BJ (cell line): ENCODE data around the gene STX11. TPM values are rescaled to one million over a fixed set of nuclear protein-coding genes. Genes with fewer than 3 reads are reported as not detected.
A peak's percentile ranks its signal among the peaks of the same experiment; 100 is the strongest.

Source experiments
- CTCF ChIA-PET: fragments of 350-600 bp; formaldehyde crosslinking; extraction: SDS; loops from one replicate; lab custom pipeline; 2021; ENCODE audit warnings: antibody characterized with exemption, inconsistent platforms; lab: Yijun Ruan, JAX
- POLR2A ChIA-PET: fragments of 300-600 bp; sonication (Branson Sonifier 250); formaldehyde crosslinking; extraction: SDS; loops from one replicate; lab custom pipeline; 2021; ENCODE audit warnings: antibody characterized with exemption; lab: Charles Lee
- DNase-seq: peaks from one replicate; pipeline ENCODE4 v3.0.0-alpha.2; 2011; ENCODE audit warnings: low read depth
- H3K27me3 ChIP-seq: 2 replicates; pipeline ENCODE4 v1.6.0; 2011; ENCODE audit warnings: low read length; ENCODE audit not compliant: control insufficient read depth, insufficient read depth
- H3K36me3 ChIP-seq: 2 replicates; pipeline ENCODE4 v1.5.1; 2011; ENCODE audit warnings: low read length; ENCODE audit not compliant: control insufficient read depth, insufficient read depth
- H3K4me3 ChIP-seq: 2 replicates; pipeline ENCODE4 v1.5.1; 2011; ENCODE audit warnings: low read depth, mild to moderate bottlenecking, control low read depth, low read length
- polyA plus RNA-seq: library from polyadenylated mRNA; depleted of rRNA; stranded (reverse); fragments of >200 nt; gene quantifications from 2 replicates; pipeline ENCODE4 v1.2.3, GENCODE V29; 2011
- TF ChIP-seq, protein P1 (sequence below): IDR thresholded peaks from 2 replicates; pipeline ENCODE4 v1.5.1; 2011; ENCODE audit warnings: low read depth, mild to moderate bottlenecking, control low read depth, inconsistent platforms, low read length, moderate library complexity; ENCODE audit not compliant: insufficient read depth

The STX11 gene
- polyA plus RNA-seq, 1 experiment: 0.90 TPM

GRCh38 chr6:144214029-144214428 is 63.7 kb downstream of the STX11 start:
- TF ChIP-seq, protein P1, sequence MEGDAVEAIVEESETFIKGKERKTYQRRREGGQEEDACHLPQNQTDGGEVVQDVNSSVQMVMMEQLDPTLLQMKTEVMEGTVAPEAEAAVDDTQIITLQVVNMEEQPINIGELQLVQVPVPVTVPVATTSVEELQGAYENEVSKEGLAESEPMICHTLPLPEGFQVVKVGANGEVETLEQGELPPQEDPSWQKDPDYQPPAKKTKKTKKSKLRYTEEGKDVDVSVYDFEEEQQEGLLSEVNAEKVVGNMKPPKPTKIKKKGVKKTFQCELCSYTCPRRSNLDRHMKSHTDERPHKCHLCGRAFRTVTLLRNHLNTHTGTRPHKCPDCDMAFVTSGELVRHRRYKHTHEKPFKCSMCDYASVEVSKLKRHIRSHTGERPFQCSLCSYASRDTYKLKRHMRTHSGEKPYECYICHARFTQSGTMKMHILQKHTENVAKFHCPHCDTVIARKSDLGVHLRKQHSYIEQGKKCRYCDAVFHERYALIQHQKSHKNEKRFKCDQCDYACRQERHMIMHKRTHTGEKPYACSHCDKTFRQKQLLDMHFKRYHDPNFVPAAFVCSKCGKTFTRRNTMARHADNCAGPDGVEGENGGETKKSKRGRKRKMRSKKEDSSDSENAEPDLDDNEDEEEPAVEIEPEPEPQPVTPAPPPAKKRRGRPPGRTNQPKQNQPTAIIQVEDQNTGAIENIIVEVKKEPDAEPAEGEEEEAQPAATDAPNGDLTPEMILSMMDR: no peak
- ChIA-PET CTCF (no interaction called here), POLR2A (no interaction called here)
- DNase-seq: no peak
- no peaks in the 10 kb centered on the region for H3K36me3 ChIP-seq
- H3K4me3 ChIP-seq: no peak overlapping the region
- peaks cover 2% of the 10 kb centered on the region for H3K27me3 ChIP-seq

- DNase-seq: no peak
- H3K36me3 ChIP-seq: no peaks in the 10 kb centered on the region
- no peak overlapping the region for H3K4me3 ChIP-seq
- H3K27me3 ChIP-seq: peaks cover 2% of the 10 kb centered on the region
- POLR2A ChIA-PET: no interaction called here
- CTCF ChIA-PET: interaction anchor here (0.6 to 1.3 kb wide), 6 partner anchors 64 to 267 kb away, joined by 3 to 4 read pairs (median 4); partner anchors contain the start of gene STX11
- TF ChIP-seq, protein P1: no peak
Observed at GRCh38 chr6:144214622-144215401, 64.5 kb downstream of the STX11 start.

GRCh38 chr6:144215402-144215931 is 65.2 kb downstream of the STX11 start:
- peak overlapping the region; percentile 54 for H3K4me3 ChIP-seq
- no peak for DNase-seq
- CTCF ChIA-PET: interaction anchor here (0.6 to 1.3 kb wide), 6 partner anchors 65 to 267 kb away, joined by 3 to 4 read pairs (median 4); partner anchors contain the start of gene STX11
- no peaks in the 10 kb centered on the region for H3K36me3 ChIP-seq
- H3K27me3 ChIP-seq: no peaks in the 10 kb centered on the region; the same call in 1 of the 2 replicates
- TF ChIP-seq, protein P1: no peak
- POLR2A ChIA-PET: no interaction called here

- Histone ChIP-seq H3K27me3 (no peaks in the 10 kb centered on the region), H3K36me3 (no peaks in the 10 kb centered on the region), H3K4me3 (peak overlapping the region; percentile 54)
- ChIA-PET POLR2A (interaction anchor here (0.6 kb wide), 1 partner anchor 71 kb away, joined by 5 read pairs; no protein-coding TSS in a partner anchor), CTCF (interaction anchor here (0.6 to 1.3 kb wide), 11 partner anchors 10 to 263 kb away, joined by 3 to 5 read pairs (median 4); no protein-coding TSS in a partner anchor)
- TF ChIP-seq, protein P1: peak; percentile 65
- peak; percentile 93 for DNase-seq
Observed at GRCh38 chr6:144215932-144216667, 65.8 kb downstream of the STX11 start.
